HepG2 (cell line): ENCODE results near the gene CHKB. TPM values are rescaled to one million over a fixed set of nuclear protein-coding genes. Genes with fewer than 3 reads are reported as not detected.

Experiments used
- BRD4 ChIP-seq: sonication (generic); formaldehyde crosslinking; IDR thresholded peaks from 2 replicates; pipeline ENCODE4 v1.4.0; 2020; ENCODE audit warnings: missing genetic modification reagents
- DZIP1 ChIP-seq: sonication (generic); formaldehyde crosslinking; IDR thresholded peaks from 2 replicates; pipeline ENCODE4 v1.5.0; 2020; ENCODE audit warnings: mild to moderate bottlenecking, missing genetic modification reagents
- FIP1L1 ChIP-seq: fragments of 200-400 bp; formaldehyde crosslinking; IDR thresholded peaks from 2 replicates; pipeline ENCODE4 v1.6.1; 2018; ENCODE audit warnings: low read depth, mild to moderate bottlenecking, low read length, moderate library complexity, borderline replicate concordance; ENCODE audit not compliant: insufficient read depth
- PCBP2 ChIP-seq: fragments of 200-400 bp; formaldehyde crosslinking; optimal IDR thresholded peaks from 2 replicates; pipeline ENCODE3; 2018; ENCODE audit warnings: low read length, low read depth; ENCODE audit not compliant: poor library complexity, severe bottlenecking
- RAD51 ChIP-seq: fragments of 450-650 bp; IDR thresholded peaks from 2 replicates; pipeline ENCODE4 v1.6.1; 2016; ENCODE audit warnings: borderline replicate concordance
- RXRA ChIP-seq: sonication (generic); formaldehyde crosslinking; IDR thresholded peaks from 2 replicates; pipeline ENCODE4 v1.5.1; 2020; ENCODE audit warnings: missing genetic modification reagents
- SKIL ChIP-seq: sonication (generic); formaldehyde crosslinking; IDR thresholded peaks from 2 replicates; pipeline ENCODE4 v1.8.0; 2022; ENCODE audit warnings: missing genetic modification reagents, mild to moderate bottlenecking, moderate library complexity, borderline replicate concordance
- SP140L ChIP-seq: sonication (generic); formaldehyde crosslinking; IDR thresholded peaks from 2 replicates; pipeline ENCODE4 v1.4.0; 2020; ENCODE audit warnings: missing genetic modification reagents, borderline replicate concordance
- SRSF4 ChIP-seq: fragments of 200-400 bp; formaldehyde crosslinking; IDR thresholded peaks from one replicate; pipeline ENCODE4 v1.6.1; 2018; ENCODE audit warnings: mild to moderate bottlenecking, low read depth, low read length, moderate library complexity; ENCODE audit not compliant: poor library complexity, severe bottlenecking
- STAT5B ChIP-seq: sonication (generic); formaldehyde crosslinking; IDR thresholded peaks from 2 replicates; pipeline ENCODE4 v1.4.0; 2020; ENCODE audit warnings: missing genetic modification reagents
- ZMAT3 ChIP-seq: sonication (generic); formaldehyde crosslinking; conservative IDR thresholded peaks from 2 replicates; pipeline ENCODE4 v1.7.0; 2021; ENCODE audit warnings: missing genetic modification reagents
- ZMYM2 ChIP-seq: sonication (generic); formaldehyde crosslinking; IDR thresholded peaks from 2 replicates; pipeline ENCODE4 v1.8.0; 2022; ENCODE audit warnings: mild to moderate bottlenecking, missing genetic modification reagents
- ZNF121 ChIP-seq: sonication (generic); formaldehyde crosslinking; IDR thresholded peaks from 2 replicates; pipeline ENCODE4 v1.5.0; 2020; ENCODE audit warnings: mild to moderate bottlenecking, missing genetic modification reagents
- ZNF205 ChIP-seq: IDR thresholded peaks from 2 replicates; pipeline ENCODE4 v1.6.1; 2018; ENCODE audit warnings: missing biosample characterization, missing genetic modification reagents
- ZNF274 ChIP-seq: sonication (generic); formaldehyde crosslinking; IDR thresholded peaks from 2 replicates; pipeline ENCODE4 v1.5.1; 2020; ENCODE audit warnings: mild to moderate bottlenecking, missing genetic modification reagents
- ZNF276 ChIP-seq: sonication (generic); formaldehyde crosslinking; IDR thresholded peaks from 2 replicates; pipeline ENCODE4 v1.4.0; 2020; ENCODE audit warnings: mild to moderate bottlenecking, low read depth, missing genetic modification reagents
- ZNF556 ChIP-seq: sonication (generic); formaldehyde crosslinking; IDR thresholded peaks from 2 replicates; pipeline ENCODE4 v1.4.0; 2020; ENCODE audit warnings: mild to moderate bottlenecking, missing genetic modification reagents, borderline replicate concordance
- ZNF776 ChIP-seq: sonication (generic); formaldehyde crosslinking; IDR thresholded peaks from 2 replicates; pipeline ENCODE4 v1.4.0; 2020; ENCODE audit warnings: mild to moderate bottlenecking, missing genetic modification reagents
- polyA plus RNA-seq, 8 experiments: library from polyadenylated mRNA; depleted of rRNA in 3 of 8; stranded (reverse) in 7 of 8; unstranded in 1 of 8; fragments of >200 nt; fragmentation: Illumina TruSeq in 4 of 8; extraction: Trizol in 4 of 8; gene quantifications; 2 replicates each; pipeline versions ENCODE4 v1.2.1 to v1.2.3, GENCODE V29; 2011 to 2016; ENCODE audit warnings: low read depth in 4 of 8, missing spikeins in 1 of 8, mixed read lengths in 1 of 8; ENCODE audit not compliant: insufficient read depth in 1 of 8
- total RNA-seq, 5 experiments: library from RNA; depleted of rRNA; stranded (reverse); fragments of >200 nt; fragmentation: Illumina TruSeq; extraction: Trizol; gene quantifications; 2 replicates each; pipeline ENCODE4 v1.2.3, GENCODE V29; 2016; ENCODE audit warnings: low read depth in 1 of 5

The CHKB gene
- total and polyA plus RNA-seq, 2 of the 13 experiments (the other 11 are each of a cell fraction or from before 2014, with no cell fraction given) = 24.5 to 42.7 TPM

- TF ChIP-seq RAD51 (no peak), STAT5B (CRISPR knock-in tag) (peak; percentile 99), PCBP2 (no peak), SP140L (CRISPR knock-in tag) (peak; percentile 97; the same call in 1 of the 2 replicates), SRSF4 (no peak), ZNF776 (CRISPR knock-in tag) (peak; percentile 99), BRD4 (0 out of 2 replicates have a peak, but pooled peaks have one; percentile 58), ZNF205 (CRISPR knock-in tag) (peak; percentile 98), ZNF274 (CRISPR knock-in tag) (peak; percentile 99), SKIL (CRISPR knock-in tag) (peak; percentile 84), RXRA (CRISPR knock-in tag) (peak; percentile 86), FIP1L1 (no peak), DZIP1 (CRISPR knock-in tag) (peak; percentile 98), ZMAT3 (peak; percentile 100), ZMYM2 (CRISPR knock-in tag) (peak; percentile 67; the same call in 1 of the 2 replicates), ZNF121 (0 out of 2 replicates have a peak, but pooled peaks have one; percentile 51), ZNF276 (CRISPR knock-in tag) (peak; percentile 95; the same call in 1 of the 2 replicates), ZNF556 (0 out of 2 replicates have a peak, but pooled peaks have one; percentile 65)
These were observed 17.3 kb upstream of the CHKB start (continued) for GRCh38 chr22:50599816-50600455.
